NCI-H2107 (cell line): ENCODE measurements around the gene TNFRSF11A.

ENCODE experiments used
- DNase-seq: peaks from one replicate; lab custom pipeline; 2025; lab: John Stamatoyannopoulos, UW

The TNFRSF11A gene

DNA sequence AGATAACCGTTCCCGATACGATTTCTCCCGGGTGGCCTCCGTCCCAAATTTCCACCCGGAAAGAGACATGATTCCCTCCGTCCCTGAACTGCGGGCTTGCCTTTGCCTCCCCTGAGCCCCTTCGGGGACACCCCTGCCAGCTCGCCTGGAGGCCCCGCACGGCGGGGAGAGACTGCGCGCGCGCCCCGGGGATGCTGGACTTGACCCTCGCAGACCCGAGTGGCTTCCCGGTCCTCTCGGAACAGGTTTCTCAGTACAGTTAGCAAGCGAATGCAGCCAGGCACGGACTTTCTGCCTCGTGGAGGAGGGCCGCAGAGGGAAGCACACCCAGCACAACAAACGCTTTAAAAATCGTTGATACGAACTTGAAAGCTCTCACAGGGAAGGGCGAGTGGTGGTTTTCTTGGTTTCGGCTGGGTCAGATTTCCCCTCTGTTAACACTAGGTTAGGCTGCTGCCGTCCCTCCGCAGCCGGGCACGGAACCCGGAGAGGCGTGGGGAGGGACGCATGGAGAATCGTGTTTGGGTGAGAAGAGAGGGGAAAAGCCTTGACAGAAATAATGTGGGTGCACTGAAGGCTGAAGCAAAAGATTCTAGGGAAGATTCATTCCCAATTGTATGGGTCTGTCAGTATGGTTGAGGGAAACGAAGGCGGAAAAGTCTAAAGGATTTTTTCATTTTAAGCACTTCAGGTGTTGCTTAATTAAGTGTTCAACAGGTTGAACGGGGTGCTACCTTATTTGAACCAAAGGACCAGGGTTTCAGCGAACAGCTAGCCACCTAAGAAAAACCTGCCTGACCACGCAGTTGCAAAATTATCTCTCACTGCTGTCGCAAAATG is 916 bp downstream of the TNFRSF11A start:
- DNase-seq, result peak; percentile 61

DNA sequence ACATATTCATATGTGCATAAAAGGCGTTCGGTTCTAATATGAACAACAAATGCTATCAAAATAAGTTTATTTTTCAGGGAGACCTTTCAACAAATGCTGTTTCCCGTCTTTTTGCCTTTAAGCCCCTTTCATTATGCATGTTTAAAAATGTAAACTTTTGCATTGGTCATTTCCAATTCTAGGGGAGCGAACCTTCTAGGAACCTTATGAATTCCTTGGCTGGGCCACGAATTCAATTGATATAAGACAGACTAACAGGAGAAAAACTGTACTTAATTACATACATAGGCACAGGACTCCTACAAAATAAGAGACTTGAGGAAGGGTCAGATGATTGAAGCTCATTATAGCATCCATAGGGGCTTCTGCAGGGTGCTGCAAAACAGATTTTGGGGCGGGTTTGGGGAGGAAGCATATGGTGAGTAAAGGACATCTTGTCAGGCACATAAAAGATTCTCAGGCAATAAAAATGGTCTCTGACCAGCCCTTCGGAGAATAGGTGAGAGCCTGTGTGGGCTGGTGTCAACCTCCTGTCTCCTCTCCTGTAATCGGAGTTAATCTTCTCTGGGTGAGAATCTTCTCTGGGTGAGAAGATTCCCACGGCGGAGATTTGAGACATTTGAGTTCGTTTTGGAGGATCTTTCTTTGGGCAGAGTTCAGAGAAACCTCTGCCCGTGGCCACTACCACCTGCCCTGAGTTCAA is 1.7 kb downstream of the TNFRSF11A start:
- no peak for DNase-seq

DNA sequence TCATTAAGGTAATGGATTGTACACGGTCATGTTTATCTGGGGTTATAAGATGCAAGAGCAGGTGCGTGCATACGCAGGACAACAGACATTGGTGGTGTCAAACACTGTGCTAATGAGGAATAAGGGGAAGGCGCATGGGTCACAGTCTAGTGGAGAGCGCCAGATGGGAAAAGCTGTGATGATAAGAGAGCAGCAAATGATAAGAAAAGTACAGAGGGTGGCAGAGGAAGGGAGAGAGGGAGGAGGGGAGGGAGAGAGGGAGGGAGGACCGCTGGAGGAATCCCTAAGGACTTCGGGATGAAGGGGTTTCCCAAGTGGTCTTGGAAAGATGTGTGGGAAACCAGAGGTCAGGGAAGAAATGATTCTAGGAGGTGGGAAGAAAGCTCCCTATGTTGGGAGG is 2.9 kb downstream of the TNFRSF11A start:
- no peak for DNase-seq

DNA sequence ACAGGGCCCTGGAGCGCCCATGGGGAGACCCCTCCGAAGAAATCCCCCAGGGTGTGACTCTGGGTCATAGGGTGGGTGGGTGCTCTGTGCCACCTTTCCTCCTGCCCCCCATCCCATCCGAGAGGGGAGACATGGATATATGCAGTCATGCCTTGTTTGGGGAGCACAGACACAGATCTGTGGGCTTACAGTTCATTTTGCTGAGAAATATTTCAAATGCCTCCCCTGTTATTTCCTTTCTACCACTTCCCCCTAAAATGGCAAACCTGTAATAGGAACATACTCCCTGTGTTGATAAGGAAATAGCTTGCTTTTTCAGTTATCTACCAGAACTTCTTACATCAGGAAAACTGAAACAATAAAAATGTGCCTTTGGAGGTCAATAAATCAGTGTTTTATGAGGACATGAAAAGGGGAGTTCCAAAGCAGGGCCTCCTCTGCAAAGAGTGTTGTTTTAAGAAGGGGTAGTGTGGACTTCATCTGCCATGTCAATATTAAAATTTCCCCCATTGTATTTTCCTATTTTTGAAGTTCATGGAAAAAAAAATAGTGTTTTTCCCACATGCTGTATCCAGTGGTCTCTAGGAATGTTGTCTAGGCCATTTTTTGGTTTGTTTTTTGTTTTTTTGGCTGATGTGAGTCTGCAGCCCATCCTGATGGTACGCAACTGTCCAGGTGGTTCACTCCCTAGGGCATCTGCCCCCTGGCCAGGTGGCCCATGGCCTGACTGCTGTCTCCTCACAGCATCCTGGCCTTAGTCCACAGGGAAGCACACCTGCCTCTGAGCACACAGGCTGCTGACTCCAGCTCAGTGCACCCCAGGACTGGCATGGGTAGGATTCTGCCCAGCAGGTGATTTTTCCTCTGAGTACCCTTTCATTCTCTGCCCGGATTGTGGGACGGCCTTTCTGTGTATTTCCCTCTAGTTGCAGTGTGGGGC is 3.7 kb downstream of the TNFRSF11A start:
- DNase-seq, result no peak

DNA sequence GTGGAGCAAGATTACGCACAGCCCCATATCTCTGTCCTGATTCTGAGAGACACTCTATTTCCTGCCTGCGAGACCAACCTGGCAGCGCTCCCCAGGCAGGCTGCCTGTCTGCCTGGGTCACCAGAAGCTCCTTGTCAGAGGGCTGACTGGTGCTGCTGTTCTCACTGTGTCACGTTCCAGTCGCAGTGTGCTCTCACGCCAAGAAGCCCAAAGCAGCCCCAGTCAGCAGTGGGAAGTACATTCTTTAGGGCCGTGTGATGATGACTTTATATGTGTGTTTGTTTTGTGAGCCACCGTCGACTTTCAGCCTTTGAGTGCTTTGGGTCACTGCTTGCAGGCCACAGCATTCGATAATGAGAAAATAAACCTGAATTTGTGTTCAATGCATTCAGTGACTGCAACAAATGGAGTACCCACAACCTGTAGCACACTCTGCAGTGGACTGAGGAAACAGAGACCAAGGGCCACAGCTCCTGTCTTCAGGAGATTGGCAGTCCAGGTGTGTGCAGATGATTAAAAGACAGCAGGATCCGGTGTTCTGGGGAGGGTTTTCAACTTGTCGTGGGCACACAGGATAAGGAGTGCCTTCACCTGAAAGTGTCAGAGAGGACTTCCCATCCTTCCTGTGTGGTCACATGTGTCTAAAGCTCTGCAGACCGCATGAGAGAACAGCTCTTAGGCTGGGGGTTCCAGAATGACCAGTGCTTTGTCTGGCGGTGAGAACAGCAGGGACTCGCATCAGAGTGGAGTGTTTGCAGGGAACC is 4.8 kb downstream of the TNFRSF11A start:
- no peak for DNase-seq

DNA sequence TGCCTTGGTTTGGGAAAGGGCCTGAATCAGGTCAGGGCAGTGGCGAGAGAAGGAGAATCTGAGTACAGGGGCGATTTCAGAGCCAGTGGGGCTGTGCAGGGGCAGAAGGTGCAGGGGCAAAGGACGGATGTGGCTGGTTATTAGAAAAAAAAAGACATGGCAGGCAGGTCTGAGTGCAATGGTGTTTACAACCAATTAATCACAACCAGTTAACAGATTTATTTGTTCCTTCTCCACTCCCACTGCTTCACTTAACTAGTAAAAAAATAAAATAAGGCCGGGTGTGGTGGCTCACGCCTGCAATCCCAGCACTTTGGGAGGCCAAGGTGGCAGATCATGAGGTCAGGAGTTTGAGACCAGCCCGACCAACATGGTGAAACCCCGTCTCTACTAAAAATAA is 5.5 kb downstream of the TNFRSF11A start:
- no peak for DNase-seq

DNA sequence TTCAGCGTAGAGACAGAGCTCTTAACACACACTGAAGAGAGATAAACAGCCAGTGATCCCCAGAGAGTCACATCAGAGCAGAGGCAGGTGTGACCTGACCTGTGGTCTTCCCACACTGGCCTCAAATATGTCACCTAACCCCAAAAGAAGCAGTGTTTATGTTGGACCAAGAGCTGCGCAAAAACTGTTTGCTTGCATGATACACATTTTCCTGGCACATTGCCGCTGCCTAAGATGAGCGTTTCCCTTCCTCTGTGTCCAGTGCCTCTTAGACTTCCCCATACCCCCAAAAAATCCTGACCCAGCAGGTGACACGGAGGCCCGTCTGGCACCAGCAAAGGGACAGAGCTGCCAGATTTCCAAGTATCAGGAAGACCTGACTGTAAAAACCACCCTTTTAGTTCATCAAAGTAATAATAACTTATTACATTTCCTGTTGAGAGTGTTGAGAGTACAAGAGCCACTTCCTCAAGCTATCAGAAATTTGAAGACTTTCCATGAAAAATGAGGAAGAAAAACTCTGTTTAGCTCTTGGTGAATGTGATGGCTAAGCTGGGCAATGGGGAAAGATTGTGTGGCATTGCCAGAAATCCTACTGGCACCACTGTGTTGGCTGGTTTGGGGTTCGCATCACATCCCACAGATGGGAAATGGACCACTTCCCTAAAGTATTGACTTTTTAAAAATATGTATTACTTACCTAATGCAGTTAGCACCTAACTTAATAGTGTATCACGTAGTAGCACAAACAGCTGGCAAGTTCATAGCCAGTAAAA is 6.7 kb downstream of the TNFRSF11A start:
- DNase-seq, result no peak

DNA sequence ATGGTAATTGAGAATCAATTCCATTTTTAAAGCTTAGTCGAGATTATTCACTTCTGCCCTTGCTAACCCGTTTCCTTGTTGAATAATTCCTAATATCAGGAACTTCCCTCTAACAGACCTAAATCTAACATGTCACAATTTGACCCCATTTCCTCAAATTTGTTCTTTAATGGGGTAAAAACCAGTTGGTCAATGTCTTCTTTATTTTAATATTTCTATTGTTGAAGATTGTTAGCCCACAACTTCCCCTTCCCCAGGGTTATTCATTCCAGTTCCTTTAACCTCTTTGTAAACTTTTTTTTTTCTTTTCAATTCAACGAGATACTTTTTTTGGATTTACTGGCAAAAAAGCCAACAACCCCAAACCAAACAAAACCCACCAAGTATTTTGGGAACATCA is 7.3 kb downstream of the TNFRSF11A start:
- DNase-seq, result no peak

DNA sequence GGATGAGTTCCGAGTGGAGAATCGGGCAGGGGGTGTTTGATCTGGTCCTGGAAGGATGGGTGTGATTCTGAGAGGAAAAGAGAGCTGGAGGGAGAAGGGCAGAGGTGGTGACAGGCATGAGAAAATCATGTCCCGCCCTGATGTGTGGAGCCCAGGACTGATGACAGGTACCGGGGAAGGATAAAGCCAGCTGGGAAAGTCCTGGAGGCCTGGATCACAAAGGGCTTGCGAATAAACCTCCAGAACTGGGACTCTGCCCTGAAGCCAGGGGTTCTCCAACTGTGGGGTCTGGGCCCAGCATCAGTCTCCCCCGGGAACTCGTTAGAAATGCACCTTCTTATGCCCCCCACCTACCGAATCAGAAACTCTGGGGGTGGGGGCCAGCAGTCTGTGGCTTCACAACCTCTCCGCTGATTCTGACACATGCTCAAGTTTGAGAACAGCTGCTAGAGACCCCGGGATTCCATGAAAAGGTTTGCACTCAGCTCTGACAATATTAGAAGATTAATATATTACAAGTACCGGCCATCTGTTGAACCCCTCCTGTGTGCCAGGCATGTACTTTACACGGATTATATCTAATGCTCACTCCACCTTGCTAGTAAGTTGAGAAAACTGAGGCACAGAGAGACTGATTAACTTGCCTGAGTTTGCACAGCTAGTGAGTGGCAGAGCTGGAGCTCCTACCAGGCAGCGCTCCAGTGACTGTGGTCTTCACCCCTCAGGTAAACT is 8.0 kb downstream of the TNFRSF11A start:
- no peak for DNase-seq

DNA sequence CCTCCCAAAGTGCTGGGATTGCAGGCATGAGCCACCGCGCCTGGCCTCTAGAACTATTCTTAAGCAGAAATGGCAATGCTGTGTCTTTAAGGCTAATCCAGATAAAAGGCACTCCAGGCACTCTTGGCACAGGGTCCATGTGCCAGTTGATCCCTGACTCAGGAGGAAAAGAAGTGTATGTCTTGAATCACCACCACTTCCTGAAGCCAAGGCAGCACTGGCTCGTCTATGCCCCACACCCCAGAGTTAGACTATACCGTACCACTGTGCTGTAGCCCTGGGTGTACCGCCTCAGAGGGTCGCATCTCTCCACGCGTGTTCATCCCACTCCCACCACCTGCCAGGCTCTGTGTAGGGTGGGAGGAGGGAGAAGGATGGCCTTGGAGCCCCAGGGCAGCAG is 9.0 kb downstream of the TNFRSF11A start:
- DNase-seq, result no peak

DNA sequence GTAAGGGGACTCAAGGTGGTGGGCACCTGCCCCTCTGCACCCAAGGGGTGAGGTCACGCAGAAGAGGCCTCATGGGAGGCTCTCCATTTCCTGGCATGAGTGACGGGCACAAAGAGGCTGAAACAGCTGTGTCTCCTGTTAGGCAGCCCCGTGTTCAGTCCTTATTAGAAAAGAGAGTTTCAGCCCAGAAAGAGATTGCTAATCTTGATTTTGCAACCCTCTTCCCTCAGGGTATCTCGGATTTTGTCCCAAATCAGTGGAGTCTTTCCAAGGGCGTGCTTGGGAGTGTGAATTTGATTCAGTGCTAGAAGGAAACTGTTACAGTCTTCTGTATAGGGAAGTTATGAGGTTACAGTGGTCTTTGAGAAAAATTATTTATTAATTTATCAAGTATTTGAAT is 10.4 kb downstream of the TNFRSF11A start:
- DNase-seq, result no peak

DNA sequence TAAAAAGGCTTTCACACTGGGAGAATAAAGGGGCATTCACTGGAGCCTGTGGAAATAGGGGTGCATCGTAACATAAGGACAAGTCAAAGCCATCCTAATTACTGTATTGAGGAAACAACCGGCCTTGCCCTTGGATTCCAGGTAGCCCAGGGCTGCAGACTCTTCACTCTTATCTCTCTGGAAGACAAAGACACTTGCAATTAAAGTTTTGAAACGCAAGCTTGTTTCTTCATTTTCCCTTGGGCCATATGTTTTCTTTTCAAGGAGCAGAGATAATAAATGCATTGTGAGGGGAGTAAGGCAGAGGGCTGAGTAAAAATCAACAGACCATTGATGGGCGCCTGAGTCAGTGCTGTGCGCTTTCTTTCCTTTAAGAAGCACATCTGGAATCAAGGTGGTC is 11.5 kb downstream of the TNFRSF11A start:
- no peak for DNase-seq

DNA sequence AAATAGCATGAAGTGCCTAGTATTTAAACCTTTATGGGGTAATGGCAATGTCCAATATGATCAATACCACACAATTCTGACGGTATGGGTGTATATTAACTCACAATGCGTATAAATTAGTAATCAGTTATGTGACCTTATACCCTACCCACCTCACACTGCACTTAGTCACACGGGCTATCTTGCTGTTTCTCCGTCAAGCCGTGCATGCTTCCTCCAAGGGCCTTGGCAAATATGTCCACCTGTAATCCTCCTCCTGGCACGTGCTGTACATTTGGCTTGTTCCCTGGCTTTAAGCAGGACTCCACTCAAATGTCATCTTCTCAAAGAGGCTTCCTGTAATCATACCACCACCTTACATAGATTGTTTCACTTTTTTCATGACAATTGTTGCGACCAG is 12.2 kb downstream of the TNFRSF11A start:
- DNase-seq, result no peak

DNA sequence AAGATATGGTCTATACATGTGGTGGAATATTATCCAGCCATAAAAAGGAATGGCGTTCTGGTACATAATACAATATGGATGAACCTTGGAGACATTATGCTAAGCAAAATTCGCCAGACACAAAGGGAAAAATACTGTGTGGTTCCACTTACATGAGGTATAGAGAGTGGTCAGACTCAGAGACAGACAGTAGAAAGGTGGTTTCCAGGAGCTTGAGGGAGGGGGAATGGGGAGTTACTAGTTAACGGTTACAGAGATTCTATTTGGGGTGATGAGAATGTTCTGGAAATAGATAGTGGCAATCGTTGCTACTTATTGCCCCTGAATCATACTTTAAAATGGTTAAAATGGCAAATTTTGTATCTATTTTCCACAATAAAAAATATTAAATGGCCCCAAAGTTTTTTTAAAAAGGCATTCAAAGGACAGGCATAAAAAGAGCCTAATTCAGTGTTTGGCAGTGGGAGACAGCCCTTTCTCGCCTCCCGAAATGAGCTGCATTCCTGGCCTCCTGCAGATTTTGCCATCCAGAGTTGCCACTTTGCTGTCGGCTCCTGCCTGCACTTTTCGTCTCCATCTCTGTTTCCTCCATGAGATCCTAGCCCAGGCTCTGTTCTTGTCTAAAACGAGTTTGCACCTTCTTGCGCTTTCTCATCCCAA is 13.5 kb downstream of the TNFRSF11A start:
- DNase-seq, result no peak

DNA sequence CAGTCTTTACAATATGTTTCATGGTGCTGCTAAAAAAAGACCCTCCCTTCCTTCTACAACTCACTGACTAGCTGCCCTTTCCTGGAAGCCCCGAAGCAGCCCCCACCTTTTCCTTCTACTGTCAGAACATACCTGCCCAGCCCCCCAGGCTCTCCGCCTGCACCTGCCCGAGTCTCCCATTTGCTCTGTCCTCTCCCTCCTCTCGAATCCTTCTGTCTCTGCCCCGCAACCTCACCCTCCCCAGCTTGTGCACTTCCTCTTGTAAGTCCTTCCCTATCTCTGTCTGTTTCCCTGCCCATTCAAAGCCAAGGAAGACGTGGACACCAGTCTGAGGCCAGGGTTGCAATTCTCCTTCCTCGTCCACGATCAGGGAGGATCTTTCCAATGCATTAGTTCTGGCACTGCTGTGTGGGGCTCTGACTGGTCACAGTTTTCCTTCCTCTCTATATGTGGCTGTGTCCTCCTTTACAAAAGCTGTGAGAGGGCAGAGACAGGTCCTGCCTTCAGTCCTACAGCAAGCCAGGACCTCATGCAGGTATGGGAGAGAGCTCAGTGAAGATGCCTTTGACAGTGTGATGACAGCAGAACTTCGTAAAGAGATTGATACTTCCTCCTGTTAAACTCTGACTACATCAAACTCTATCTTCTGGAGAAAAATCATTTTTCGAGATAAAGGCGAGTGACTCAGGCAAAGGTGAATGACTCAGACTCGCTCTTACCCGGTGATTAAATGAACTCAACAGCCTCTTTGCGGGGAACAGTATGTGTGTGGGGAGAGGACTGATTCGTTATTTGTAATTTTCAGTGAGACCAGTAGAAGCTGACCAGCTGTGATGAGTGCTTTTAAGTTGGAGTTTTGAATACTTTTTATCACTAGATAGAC is 14.2 kb downstream of the TNFRSF11A start:
- no peak for DNase-seq

DNA sequence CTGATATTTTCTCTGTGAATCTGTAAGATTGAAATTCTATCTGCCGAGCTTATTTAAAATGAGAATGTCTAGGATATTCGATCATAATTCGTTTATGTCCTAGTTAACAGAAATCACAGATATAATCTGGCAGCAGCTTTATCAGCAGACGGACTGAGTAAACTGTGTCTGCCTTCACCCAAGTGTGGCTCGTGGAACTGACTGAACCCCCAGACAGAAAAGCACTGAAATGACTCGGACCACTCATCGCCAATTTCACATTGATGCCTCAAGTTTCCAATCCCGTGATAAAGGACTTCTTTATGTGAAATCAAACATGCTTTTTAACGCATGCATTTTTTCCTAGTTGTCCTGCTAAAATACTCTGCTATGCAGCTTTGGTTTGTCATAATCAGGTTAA is 15.9 kb downstream of the TNFRSF11A start:
- no peak for DNase-seq

DNA sequence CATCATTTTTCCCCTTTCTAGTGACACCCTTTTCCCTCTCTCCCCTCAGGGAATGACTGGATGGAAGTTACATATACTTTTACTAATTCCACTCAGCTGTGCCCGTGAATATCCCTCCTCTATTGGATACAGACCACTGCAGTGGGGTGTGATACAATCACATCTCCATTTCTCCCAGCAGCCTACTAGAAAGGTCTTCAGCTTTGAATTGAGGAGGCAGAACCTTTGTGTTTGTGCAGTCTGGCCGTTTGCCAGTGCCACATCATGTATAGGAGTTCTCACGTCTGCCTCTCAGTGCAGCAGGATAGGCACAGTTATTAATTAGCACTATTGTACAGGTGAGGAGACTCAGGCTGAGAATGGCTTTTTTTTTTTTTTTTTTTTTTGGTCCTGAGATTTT is 16.4 kb downstream of the TNFRSF11A start:
- DNase-seq, result peak; percentile 44

DNA sequence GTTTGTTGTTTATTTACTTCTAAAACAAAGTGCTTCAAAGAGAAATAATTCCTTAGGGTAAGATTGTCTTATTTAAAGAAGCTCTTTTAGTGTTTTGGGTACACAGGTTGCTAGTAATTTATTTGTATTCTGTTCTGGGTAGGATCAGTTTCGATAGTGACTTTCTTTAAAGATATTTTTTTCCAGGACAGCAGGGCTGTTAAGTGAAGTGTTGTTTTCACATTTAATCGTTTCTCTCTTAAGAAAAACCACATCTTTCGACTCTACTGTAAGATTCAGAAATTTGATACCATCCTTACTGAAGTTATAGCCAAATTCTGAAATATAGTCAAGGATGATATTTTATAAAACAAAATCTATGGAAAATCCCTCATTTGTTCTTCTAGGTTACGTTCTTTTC is 17.8 kb downstream of the TNFRSF11A start:
- no peak for DNase-seq

DNA sequence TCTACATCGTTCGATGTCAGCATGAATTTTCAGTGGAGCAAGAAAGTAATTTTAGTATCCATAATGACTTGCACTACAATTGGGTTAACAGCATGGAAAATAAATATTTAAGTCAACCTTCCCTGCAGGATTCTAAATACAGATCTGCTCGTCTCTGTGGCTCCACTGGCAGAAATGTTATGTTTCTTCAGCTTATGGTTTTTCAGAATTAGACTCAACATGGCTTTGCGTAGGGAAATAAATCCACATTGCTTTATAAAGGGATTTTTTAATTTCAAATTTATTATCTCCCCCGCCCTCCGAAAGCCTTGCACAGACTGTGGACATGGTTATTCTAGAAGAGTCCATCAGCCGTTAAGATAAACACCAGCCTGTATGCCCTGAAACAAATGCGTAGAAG is 18.2 kb downstream of the TNFRSF11A start:
- DNase-seq, result no peak
